GM21825 (cell line): ENCODE data around the gene ESPN.

Experiments
- ATAC-seq: cut with Tn5 transposase; IDR thresholded peaks from one replicate; pipeline ENCODE4 v1.9.1; 2021; ENCODE audit warnings: mild to moderate bottlenecking, moderate library complexity; ENCODE audit not compliant: unreplicated experiment

Gene ESPN

DNA sequence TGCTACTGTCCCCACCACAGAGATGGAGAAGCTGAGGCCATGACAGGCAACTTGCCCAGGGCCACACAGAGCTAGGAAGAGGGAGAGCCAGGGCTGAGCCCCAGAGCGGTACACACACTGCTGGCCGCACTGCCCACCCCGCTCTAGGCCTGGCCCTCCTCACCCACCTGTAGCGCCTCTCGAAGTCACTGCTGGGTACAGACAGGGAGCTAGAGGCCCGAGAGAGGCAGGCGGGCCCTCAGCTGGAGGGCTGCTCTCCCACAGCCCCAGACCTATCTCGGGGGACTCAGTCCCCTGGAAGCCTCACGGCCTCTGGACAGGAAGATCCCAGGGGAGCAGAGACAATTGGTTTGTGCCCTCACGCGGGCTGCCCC lies 84.2 kb downstream of the ESPN start:
- ATAC-seq = no peak

DNA sequence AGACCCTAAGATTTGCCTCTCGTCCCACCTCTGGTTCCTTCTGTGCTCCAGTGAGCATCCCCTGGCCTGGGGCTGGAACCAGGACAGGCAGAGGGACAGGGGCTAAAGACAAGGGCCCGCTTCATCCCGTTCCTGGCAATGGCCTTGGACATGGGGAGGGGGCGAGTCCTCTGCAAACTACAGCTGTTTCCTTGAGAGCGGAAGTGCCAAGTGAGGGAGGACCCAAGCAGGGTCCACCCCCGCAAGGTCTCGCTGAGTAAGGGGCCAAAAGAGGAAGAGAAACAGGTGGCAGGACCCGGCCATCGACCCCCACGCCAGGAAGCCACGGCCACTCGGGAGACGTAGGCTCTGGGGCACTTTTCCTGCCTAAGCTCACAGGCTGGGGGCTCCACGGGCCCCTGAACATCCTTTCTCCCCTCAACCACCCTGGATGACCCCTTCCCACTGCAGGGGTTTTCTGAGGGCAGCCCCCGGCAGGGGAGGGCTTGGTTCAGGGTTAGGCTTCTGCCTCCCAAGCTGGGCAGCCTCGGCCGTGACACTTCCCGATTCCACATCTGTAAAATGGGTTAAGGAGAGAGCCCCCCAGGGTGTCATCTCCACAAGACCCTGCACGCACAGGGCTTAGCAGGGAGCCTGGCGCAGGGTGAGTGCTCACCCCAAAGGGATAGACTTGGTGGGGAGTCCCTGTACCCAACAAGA lies 84.8 kb downstream of the ESPN start:
- no peak for ATAC-seq

DNA sequence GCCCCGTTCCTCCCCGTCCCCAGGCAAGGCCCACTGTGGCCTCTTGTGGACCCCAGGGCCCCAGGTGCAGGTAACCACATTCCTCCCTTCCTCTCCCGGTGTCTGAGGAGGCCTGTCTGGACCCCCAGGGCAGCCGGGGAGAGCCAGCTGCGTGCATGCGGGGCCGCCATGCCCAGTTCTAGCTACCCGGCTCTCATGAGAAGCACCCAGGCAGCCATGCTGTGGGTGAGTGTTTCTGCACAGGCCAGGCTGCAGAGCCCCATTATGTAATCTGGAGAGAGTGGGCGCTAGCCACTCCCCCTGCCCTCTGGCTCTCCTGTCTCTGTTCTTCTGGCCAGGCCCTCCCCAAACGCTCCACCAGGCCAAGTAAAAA lies 85.3 kb downstream of the ESPN start:
- no peak for ATAC-seq

DNA sequence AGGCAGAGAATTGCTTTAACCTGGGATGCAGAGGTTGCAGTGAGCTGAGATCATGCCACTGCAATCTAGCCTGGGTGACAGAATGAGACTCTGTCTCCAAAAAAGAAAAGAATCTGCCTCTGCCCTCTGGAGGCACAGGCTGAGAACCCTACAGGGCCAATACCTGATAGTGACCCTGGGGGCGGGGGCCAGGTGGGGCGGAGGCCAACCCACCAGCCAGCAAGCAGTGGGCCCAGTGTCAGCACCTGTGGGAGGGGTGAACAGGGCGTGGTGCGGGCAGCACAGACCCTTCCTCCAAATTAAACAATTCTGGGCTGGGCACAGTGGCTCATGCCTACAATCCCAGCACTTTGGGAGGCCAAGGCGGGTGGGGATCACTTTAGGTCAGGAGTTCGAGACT lies 85.9 kb downstream of the ESPN start:
- ATAC-seq = no peak
